HL-60 (cell line): Measurements from ENCODE around the gene BAG2.

Experiments used
- CTCF ChIP-seq: IDR thresholded peaks from one replicate; pipeline ENCODE4 v1.5.1; 2011; ENCODE audit warnings: low read length, control low read depth, inconsistent platforms; ENCODE audit not compliant: insufficient read depth
- GABPA ChIP-seq: IDR thresholded peaks from 2 replicates; pipeline ENCODE4 v1.6.1; 2012; ENCODE audit warnings: low read depth
- POLR2AphosphoS5 ChIP-seq: IDR thresholded peaks from 2 replicates; pipeline ENCODE4 v1.6.1; 2012; ENCODE audit warnings: low read depth
- REST ChIP-seq: IDR thresholded peaks from 2 replicates; pipeline ENCODE4 v1.6.1; 2012; ENCODE audit warnings: low read depth; ENCODE audit not compliant: insufficient replicate concordance

GRCh38 chr6:57222743-57223077 lies 50.6 kb downstream of the BAG2 start:
- TF ChIP-seq CTCF (no peak), REST (no peak), POLR2AphosphoS5 (no peak), GABPA (no peak)
